Epithelial cell of proximal tubule (primary cell): ENCODE data around the gene ALDH4A1. TPM values are rescaled to one million over a fixed set of nuclear protein-coding genes. Genes with fewer than 3 reads are reported as not detected.
"Not testable (repeated sequence)": the region's sequence is repeated elsewhere in the genome, so short reads cannot be mapped to it uniquely, and the experiment has no call there.

Experiments
- DNase-seq: peaks from one replicate; pipeline ENCODE4 v3.0.0-alpha.2; 2011; ENCODE audit warnings: low read depth
- H3K4me3 ChIP-seq: 2 replicates; pipeline ENCODE4 v1.5.1; 2011; ENCODE audit warnings: low read depth, mild to moderate bottlenecking, low read length
- CTCF ChIP-seq: conservative IDR thresholded peaks from 2 replicates; pipeline ENCODE4 v1.5.1; 2012; ENCODE audit warnings: low read depth, mild to moderate bottlenecking, low read length
- total RNA-seq: library from RNA; depleted of rRNA; stranded (reverse); fragments of >200 nt; gene quantifications from 2 replicates; pipeline ENCODE4 v1.2.3, GENCODE V29; 2015

ALDH4A1 gene
- total RNA-seq, 1 donor from 2014 or later = 15.2 TPM

- no peak for DNase-seq
- TF ChIP-seq CTCF = no peak
- no peak overlapping the region for H3K4me3 ChIP-seq
These were observed 7.0 kb downstream of the ALDH4A1 start for GRCh38 chr1:18895317-18895716.

GRCh38 chr1:18893120-18893519, 9.2 kb downstream of the ALDH4A1 start:
- DNase-seq = no peak
- TF ChIP-seq CTCF = no peak
- no peak overlapping the region for H3K4me3 ChIP-seq

GRCh38 chr1:18891858-18892257, 10.5 kb downstream of the ALDH4A1 start:
- DNase-seq, H3K4me3 ChIP-seq: not testable (repeated sequence)

- no peak for DNase-seq
- H3K4me3 ChIP-seq = no peak overlapping the region
- TF ChIP-seq CTCF = no peak
These were observed 11.0 kb downstream of the ALDH4A1 start for GRCh38 chr1:18891426-18891780.

- H3K4me3 ChIP-seq = no peak overlapping the region
- DNase-seq = no peak
- TF ChIP-seq CTCF = no peak
These were observed 11.5 kb downstream of the ALDH4A1 start for GRCh38 chr1:18890706-18891425.

- no peak for TF ChIP-seq CTCF
- DNase-seq = no peak
- H3K4me3 ChIP-seq = no peak overlapping the region
These were observed 16.4 kb downstream of the ALDH4A1 start for GRCh38 chr1:18886003-18886335.

- no peak overlapping the region for H3K4me3 ChIP-seq
- no peak for DNase-seq
- TF ChIP-seq CTCF = no peak
These were observed 16.9 kb downstream of the ALDH4A1 start for GRCh38 chr1:18885311-18886002.
